Sigmoid colon (tissue), 7 donors: ENCODE measurements around the gene DROSHA. TPM values are rescaled to one million over a fixed set of nuclear protein-coding genes. Genes with fewer than 3 reads are reported as not detected.
"Not testable (repeated sequence)": the region's sequence is repeated elsewhere in the genome, so short reads cannot be mapped to it uniquely, and the experiment has no call there.

Experiments used
- DNase-seq: peaks from one replicate; pipeline ENCODE4 v3.0.0-alpha.2; 2019
- H3K27ac ChIP-seq, 4 donors: fragments of 200-600 bp; sonication (generic); one replicate each; pipeline ENCODE4 v1.5.1; 2016 to 2019; ENCODE audit warnings: mild to moderate bottlenecking in 1 of 4
- H3K27me3 ChIP-seq, 3 donors: fragments of 200-600 bp; sonication (generic); one replicate each; pipeline ENCODE4 v1.5.1; 2019; ENCODE audit warnings: mild to moderate bottlenecking in 1 of 3
- H3K36me3 ChIP-seq, 4 donors: fragments of 200-600 bp; sonication (generic); one replicate each; pipeline ENCODE4 v1.5.1; 2016 to 2019
- H3K4me1 ChIP-seq, 4 donors: fragments of 200-600 bp; sonication (generic); one replicate each; pipeline ENCODE4 v1.5.1; 2017 to 2019
- H3K4me3 ChIP-seq, 4 donors: fragments of 200-600 bp; sonication (generic); one replicate each; pipeline ENCODE4 v1.5.1; 2017 to 2019; ENCODE audit warnings: mild to moderate bottlenecking in 2 of 4, moderate library complexity in 1 of 4
- H3K9me3 ChIP-seq, 4 donors: fragments of 200-600 bp in 3 of 4; sonication (generic) in 3 of 4; one replicate each; pipeline versions ENCODE4 v1.5.1 to v1.6.1; 2013 to 2019
- CTCF ChIP-seq, 4 experiments: fragments of 450-650 bp in 3 of 4; fragments of 200-600 bp in 1 of 4; IDR thresholded peaks; one replicate each; pipeline ENCODE4 v1.5.1; 2016 to 2019; ENCODE audit warnings: antibody characterized with exemption in 4 of 4, mild to moderate bottlenecking in 3 of 4, moderate library complexity in 2 of 4
- EP300 ChIP-seq, 4 donors: sonication (generic); formaldehyde crosslinking; IDR thresholded peaks; one replicate each; pipeline ENCODE4 v1.6.1; 2017; ENCODE audit warnings: antibody characterized with exemption in 4 of 4
- POLR2A ChIP-seq, 2 donors: fragments of 450-650 bp; IDR thresholded peaks; one replicate each; pipeline ENCODE4 v1.6.1; 2016; ENCODE audit warnings: antibody characterized with exemption in 2 of 2, mild to moderate bottlenecking in 2 of 2, moderate library complexity in 2 of 2
- POLR2AphosphoS5 ChIP-seq, 4 donors: sonication (generic); formaldehyde crosslinking; IDR thresholded peaks; one replicate each; pipeline ENCODE4 v1.6.1; 2017; ENCODE audit warnings: antibody characterized with exemption in 4 of 4
- WGBS, 2 donors: extraction: QIAGEN DNeasy Blood & Tissue Kit; methylation state at CpG; one replicate each; pipeline ENCODE4 v1.1.7; 2013; 5-methylcytosine and 5-hydroxymethylcytosine counted together
- intact Hi-C: fragments of 100-400 bp; cut with DNase I; formaldehyde crosslinking; loops from one replicate; pipeline ENCODE4 v1.15.1; 2023
- polyA plus RNA-seq, 3 donors: library from polyadenylated mRNA; stranded (reverse); fragments of 200-250 nt; gene quantifications; one replicate each; pipeline ENCODE4 v1.2.3, GENCODE V29; 2013
- total RNA-seq, 4 donors: library from RNA; depleted of rRNA; stranded (reverse); fragments of >200 nt; gene quantifications; one replicate each; pipeline ENCODE4 v1.1.0, GENCODE V29; 2016
- donor health status: healthy with polysubstance abuse.
- donor health status: Bipolar disorder and iron deficiency.
- donor health status: healthy.

Gene DROSHA
- total and polyA plus RNA-seq, 7 donors: 17.3 to 57.6 (median 28.6) TPM

DNA sequence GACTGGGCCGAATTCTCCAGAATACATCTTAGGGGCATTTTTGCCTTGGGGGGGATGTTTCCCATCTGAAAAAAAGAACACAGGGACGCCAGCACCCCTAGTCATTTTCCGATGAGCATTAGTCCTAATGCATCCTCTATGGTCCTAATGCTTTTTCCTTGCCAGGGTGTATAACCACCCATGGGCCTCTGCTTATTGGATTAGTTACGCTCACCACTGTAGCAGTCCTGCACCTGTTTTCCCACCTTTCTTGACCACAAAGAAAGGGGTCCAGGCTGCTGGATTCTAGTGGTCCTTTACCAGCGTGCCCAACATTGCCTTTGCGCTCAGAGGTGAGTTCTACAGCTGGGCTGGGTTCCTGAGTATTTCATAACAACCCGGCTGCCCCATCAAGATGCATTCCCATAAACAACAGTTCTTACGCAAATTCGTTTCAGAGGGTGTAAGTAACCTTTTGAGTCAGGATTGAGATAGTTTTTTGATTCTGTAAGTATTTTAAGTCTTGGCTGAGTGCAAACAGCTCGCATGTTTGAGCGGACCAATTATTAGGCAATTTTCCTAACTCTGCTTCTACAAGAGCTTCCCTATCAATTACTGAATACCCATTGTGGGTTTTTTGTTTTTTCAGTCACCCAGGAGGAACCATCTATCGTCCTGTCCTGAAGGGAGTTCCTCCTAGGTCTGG is 135.1 kb downstream of the DROSHA start:
- whole genome bisulfite sequencing, 2 donors: 88 to 92% methylated on average over 12 of the region's 12 CpGs

DNA sequence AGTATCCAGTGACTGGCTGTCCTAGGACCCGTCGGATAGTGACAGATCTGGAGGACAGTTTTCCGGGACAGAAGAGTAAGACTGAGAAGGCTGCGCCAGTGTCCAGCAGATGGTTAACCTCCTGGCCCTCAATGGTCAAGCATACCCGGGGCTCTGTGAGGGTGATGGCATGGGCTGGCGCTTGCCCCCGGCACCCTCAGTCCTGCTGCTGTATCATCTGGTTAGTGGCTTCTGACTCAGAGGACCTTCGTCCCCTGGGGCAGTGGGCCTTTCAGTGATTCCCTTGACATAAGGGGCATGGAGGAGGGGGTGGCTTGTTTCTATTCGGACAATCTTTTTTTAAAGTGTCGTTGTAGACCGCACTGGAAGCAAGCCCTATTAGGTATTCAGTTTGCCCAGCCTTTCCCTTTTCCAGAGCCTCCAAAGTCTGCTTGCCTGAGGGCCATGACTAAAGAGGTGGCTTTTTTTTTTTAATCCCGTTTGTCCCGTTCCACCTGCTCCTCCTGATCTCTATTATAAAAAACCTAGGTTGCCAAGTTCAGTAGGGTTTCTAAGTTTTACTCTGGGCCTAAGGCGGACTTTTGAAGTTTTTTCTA is 136.3 kb downstream of the DROSHA start:
- DNase-seq, H3K4me3 ChIP-seq, H3K27me3 ChIP-seq, intact Hi-C loops, H3K4me1 ChIP-seq, H3K27ac ChIP-seq, H3K36me3 ChIP-seq, H3K9me3 ChIP-seq: not testable (repeated sequence)
- WGBS, 2 donors: 86 to 93% methylated on average over 14 of the region's 14 CpGs

More for the DNA sequence above, 135.1 kb downstream of the DROSHA start:
- Histone ChIP-seq H3K36me3 (peaks cover 0 to 14% (median 0%) of the 10 kb centered on the region in 4 donors), H3K4me3 (no peak overlapping the region), H3K27ac (no peak overlapping the region), H3K4me1 (no peaks in the 10 kb centered on the region), H3K27me3 (no peaks in the 10 kb centered on the region), H3K9me3 (no peaks in the 10 kb centered on the region)
- DNase-seq: no peak
- intact Hi-C loops: no loop called here
- TF ChIP-seq CTCF (IDR thresholded peaks at IDR 0.05) (no peak), POLR2AphosphoS5 (IDR thresholded peaks at IDR 0.05) (no peak), POLR2A (IDR thresholded peaks at IDR 0.05) (no peak), EP300 (IDR thresholded peaks at IDR 0.05) (no peak)

- no peak overlapping the region for H3K27ac ChIP-seq
- intact Hi-C loops: no loop called here
- H3K4me3 ChIP-seq: no peak overlapping the region
- no peaks in the 10 kb centered on the region for H3K27me3 ChIP-seq
- 94 to 95% methylated on average over 6 of the region's 6 CpGs for WGBS, 2 donors
- TF ChIP-seq EP300 (IDR thresholded peaks at IDR 0.05) (no peak), POLR2AphosphoS5 (IDR thresholded peaks at IDR 0.05) (no peak), CTCF (IDR thresholded peaks at IDR 0.05) (no peak), POLR2A (IDR thresholded peaks at IDR 0.05) (no peak)
- H3K36me3 ChIP-seq: no peaks in the 10 kb centered on the region
- peaks cover 0 to 7% (median 5%) of the 10 kb centered on the region in 4 donors for H3K9me3 ChIP-seq
- no peaks in the 10 kb centered on the region for H3K4me1 ChIP-seq
- DNase-seq: no peak
These were observed 138.8 kb downstream of the DROSHA start for GRCh38 chr5:31393126-31393525.

- no peak for DNase-seq
- intact Hi-C loops: no loop called here
- H3K4me3 ChIP-seq: no peak overlapping the region
- TF ChIP-seq POLR2AphosphoS5 (IDR thresholded peaks at IDR 0.05) (no peak), CTCF (IDR thresholded peaks at IDR 0.05) (no peak), POLR2A (IDR thresholded peaks at IDR 0.05) (no peak), EP300 (IDR thresholded peaks at IDR 0.05) (no peak)
- WGBS, 2 donors: 81 to 96% methylated on average over 3 of the region's 3 CpGs
- H3K4me1 ChIP-seq: no peaks in the 10 kb centered on the region
- no peak overlapping the region for H3K27ac ChIP-seq
- peaks cover 0 to 10% (median 6%) of the 10 kb centered on the region in 4 donors for H3K9me3 ChIP-seq
- no peaks in the 10 kb centered on the region for H3K36me3 ChIP-seq
- no peaks in the 10 kb centered on the region for H3K27me3 ChIP-seq
These were observed 139.8 kb downstream of the DROSHA start for GRCh38 chr5:31392061-31392460.

- H3K9me3 ChIP-seq: peaks cover 0 to 10% (median 6%) of the 10 kb centered on the region in 4 donors
- no peak overlapping the region for H3K27ac ChIP-seq
- no peaks in the 10 kb centered on the region for H3K4me1 ChIP-seq
- H3K4me3 ChIP-seq: no peak overlapping the region
- intact Hi-C loops: no loop called here
- no peaks in the 10 kb centered on the region for H3K36me3 ChIP-seq
- no peak for DNase-seq
- no peaks in the 10 kb centered on the region for H3K27me3 ChIP-seq
- WGBS, 2 donors: 85 to 92% methylated on average over 5 of the region's 5 CpGs
- TF ChIP-seq POLR2AphosphoS5 (IDR thresholded peaks at IDR 0.05) (no peak), POLR2A (IDR thresholded peaks at IDR 0.05) (no peak), CTCF (IDR thresholded peaks at IDR 0.05) (no peak), EP300 (IDR thresholded peaks at IDR 0.05) (no peak)
These were observed 141.6 kb downstream of the DROSHA start for GRCh38 chr5:31390256-31390655.
